ENCODE results near the gene SNRK. TPM values are rescaled to one million over a fixed set of nuclear protein-coding genes. Genes with fewer than 3 reads are reported as not detected.

Gene SNRK
- total RNA-seq, 1 donor from 2014 or later: 13.3 TPM

DNA sequence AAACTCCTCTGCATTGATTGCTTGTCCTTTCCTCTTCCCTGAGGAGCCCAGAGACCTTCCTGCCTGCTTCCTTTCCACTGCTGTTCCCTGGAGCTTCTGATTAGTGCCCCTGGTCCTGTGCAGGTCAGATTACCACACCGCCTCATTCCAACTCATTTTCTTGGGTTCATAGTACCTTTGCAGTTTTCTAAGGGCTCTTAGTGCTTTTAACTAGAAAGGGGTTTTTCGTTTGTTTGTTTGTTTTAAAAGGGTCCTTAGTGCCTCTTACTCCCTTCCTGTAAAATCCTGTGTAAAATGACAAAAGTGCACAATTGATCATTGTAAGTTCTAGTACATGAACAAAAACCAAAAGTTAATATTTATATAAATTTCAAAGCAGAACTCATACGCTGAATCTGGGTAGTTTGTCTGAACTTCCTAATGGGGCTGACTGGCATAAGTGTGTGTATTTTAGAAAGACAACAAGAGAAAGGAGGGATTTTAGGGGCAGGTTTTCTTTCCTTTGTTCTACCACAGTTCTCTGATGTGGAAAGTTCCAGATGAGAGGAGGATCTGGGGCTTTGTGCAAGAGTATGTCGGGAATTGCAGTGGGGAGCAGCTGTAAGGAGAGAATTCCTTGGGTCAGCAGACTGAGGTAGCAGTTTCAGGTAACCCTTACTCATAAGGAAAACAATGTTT is 30.6 kb downstream of the SNRK start:
- H2AFZ ChIP-seq (ENCODE audit: low read depth, low read length): no peak overlapping the region
- no peak overlapping the region for H3K9ac ChIP-seq (ENCODE audit: low read length)
- H3K27ac ChIP-seq (ENCODE audit: low read depth, low read length): no peak overlapping the region
- H3K36me3 ChIP-seq (ENCODE audit: insufficient read depth, low read length): no peaks in the 10 kb centered on the region
- Mint-ChIP-seq H3K4me3 (ENCODE audit: unreplicated experiment) (no peak overlapping the region), H3K27ac (ENCODE audit: unreplicated experiment) (peak overlapping the region; percentile 75), H3K4me1 (ENCODE audit: low read depth, unreplicated experiment) (peaks cover 16% of the 10 kb centered on the region), H3K36me3 (ENCODE audit: low read depth, unreplicated experiment) (peaks cover 3% of the 10 kb centered on the region), H3K27me3 (ENCODE audit: low read depth, unreplicated experiment) (no peaks in the 10 kb centered on the region), H3K9me3 (ENCODE audit: unreplicated experiment) (no peaks in the 10 kb centered on the region)
- peaks cover 13% of the 10 kb centered on the region for H4K20me1 ChIP-seq (ENCODE audit: insufficient read depth, low read length)
- H3K4me3 ChIP-seq (ENCODE audit: insufficient read depth, low read depth, low read length): no peak overlapping the region
- TF ChIP-seq, protein P1, sequence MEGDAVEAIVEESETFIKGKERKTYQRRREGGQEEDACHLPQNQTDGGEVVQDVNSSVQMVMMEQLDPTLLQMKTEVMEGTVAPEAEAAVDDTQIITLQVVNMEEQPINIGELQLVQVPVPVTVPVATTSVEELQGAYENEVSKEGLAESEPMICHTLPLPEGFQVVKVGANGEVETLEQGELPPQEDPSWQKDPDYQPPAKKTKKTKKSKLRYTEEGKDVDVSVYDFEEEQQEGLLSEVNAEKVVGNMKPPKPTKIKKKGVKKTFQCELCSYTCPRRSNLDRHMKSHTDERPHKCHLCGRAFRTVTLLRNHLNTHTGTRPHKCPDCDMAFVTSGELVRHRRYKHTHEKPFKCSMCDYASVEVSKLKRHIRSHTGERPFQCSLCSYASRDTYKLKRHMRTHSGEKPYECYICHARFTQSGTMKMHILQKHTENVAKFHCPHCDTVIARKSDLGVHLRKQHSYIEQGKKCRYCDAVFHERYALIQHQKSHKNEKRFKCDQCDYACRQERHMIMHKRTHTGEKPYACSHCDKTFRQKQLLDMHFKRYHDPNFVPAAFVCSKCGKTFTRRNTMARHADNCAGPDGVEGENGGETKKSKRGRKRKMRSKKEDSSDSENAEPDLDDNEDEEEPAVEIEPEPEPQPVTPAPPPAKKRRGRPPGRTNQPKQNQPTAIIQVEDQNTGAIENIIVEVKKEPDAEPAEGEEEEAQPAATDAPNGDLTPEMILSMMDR (IDR thresholded peaks at IDR 0.05; ENCODE audit: insufficient read depth, low read depth, low read length): no peak
- no peak for TF ChIP-seq EZH2 (IDR thresholded peaks at IDR 0.05; ENCODE audit: insufficient read depth, low read length)
- H3K9me3 ChIP-seq (ENCODE audit: insufficient read depth, low read depth, low read length): no peaks in the 10 kb centered on the region
- H3K4me1 ChIP-seq (ENCODE audit: insufficient read depth, low read length): peaks cover 4% of the 10 kb centered on the region
- peaks cover 16% of the 10 kb centered on the region for H3K79me2 ChIP-seq (ENCODE audit: insufficient read depth, low read length)
- H3K27me3 ChIP-seq (ENCODE audit: insufficient read depth, low read length): no peaks in the 10 kb centered on the region
- FAIRE-seq: no peak
- H3K4me2 ChIP-seq (ENCODE audit: low read length): no peak overlapping the region
- DNase-seq (ENCODE audit: low read depth): peak; percentile 16

DNA sequence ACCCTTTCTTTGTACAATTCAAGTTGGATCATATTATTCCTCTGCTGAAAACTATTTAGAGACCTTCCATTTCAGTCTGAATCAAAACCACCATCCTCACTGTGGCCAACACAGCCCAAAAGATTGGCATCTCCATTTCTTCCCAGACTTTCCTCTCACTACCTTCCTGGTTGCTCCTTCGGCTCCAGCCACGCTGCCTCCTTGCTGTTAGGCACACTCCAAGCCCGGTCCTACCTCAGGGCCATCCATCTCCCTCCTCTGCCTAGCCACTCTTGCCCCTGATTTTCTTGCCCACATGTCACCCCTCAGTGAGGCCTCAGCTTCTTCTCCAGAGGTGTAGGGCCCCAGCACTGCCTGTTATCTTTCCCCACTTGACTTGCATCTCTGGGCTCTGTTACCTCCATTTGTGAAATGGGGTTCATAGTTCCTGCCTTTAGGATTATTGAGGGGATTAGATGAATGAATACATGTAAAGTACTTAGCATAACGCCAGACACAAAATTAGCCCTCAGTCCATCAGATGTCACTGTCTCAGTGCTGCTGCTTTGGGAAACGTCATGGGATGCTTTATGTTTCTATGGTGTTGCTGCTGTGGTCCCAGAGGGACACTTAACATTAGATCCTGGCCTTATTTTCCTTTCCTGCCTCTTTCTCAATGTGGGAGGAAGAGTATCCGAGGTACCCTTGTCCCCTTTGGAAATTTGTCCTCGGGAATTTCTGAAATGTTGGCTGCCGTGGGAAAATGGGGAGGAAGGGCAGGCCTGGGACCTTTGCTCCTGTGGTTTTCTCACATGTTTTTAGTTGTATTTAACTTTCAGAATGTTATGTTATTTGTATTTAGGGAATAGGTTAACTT is 31.3 kb downstream of the SNRK start:
- no peak overlapping the region for H3K27ac Mint-ChIP-seq (ENCODE audit: unreplicated experiment)
- no peak for FAIRE-seq
- H3K4me2 ChIP-seq (ENCODE audit: low read length): no peak overlapping the region
- no peaks in the 10 kb centered on the region for H3K36me3 ChIP-seq (ENCODE audit: insufficient read depth, low read length)
- H3K4me1 ChIP-seq (ENCODE audit: insufficient read depth, low read length): peaks cover 4% of the 10 kb centered on the region
- H3K9me3 Mint-ChIP-seq (ENCODE audit: unreplicated experiment): no peaks in the 10 kb centered on the region
- no peak for TF ChIP-seq EZH2 (IDR thresholded peaks at IDR 0.05; ENCODE audit: insufficient read depth, low read length)
- TF ChIP-seq, protein P1 (IDR thresholded peaks at IDR 0.05; ENCODE audit: insufficient read depth, low read depth, low read length): no peak
- H3K4me3 ChIP-seq (ENCODE audit: insufficient read depth, low read depth, low read length): no peak overlapping the region
- no peak overlapping the region for H3K4me3 Mint-ChIP-seq (ENCODE audit: unreplicated experiment)
- H3K27me3 Mint-ChIP-seq (ENCODE audit: low read depth, unreplicated experiment): no peaks in the 10 kb centered on the region
- H3K36me3 Mint-ChIP-seq (ENCODE audit: low read depth, unreplicated experiment): peaks cover 3% of the 10 kb centered on the region
- peaks cover 13% of the 10 kb centered on the region for H4K20me1 ChIP-seq (ENCODE audit: insufficient read depth, low read length)
- H3K27me3 ChIP-seq (ENCODE audit: insufficient read depth, low read length): no peaks in the 10 kb centered on the region
- peaks cover 16% of the 10 kb centered on the region for H3K79me2 ChIP-seq (ENCODE audit: insufficient read depth, low read length)
- H3K27ac ChIP-seq (ENCODE audit: low read depth, low read length): no peak overlapping the region
- no peak overlapping the region for H2AFZ ChIP-seq (ENCODE audit: low read depth, low read length)
- H3K4me1 Mint-ChIP-seq (ENCODE audit: low read depth, unreplicated experiment): peaks cover 16% of the 10 kb centered on the region
- no peak overlapping the region for H3K9ac ChIP-seq (ENCODE audit: low read length)
- DNase-seq (ENCODE audit: low read depth): no peak
- no peaks in the 10 kb centered on the region for H3K9me3 ChIP-seq (ENCODE audit: insufficient read depth, low read depth, low read length)
